Suprapubic skin (tissue), 4 donors: ENCODE measurements around the gene KCTD17. TPM values are rescaled to one million over a fixed set of nuclear protein-coding genes. Genes with fewer than 3 reads are reported as not detected.

ENCODE experiments used
- DNase-seq, 2 donors: peaks; one replicate each; pipeline ENCODE4 v3.0.0-alpha.2; 2019; ENCODE audit warnings: low spot score in 2 of 2
- H3K27ac ChIP-seq: fragments of 200-600 bp; sonication (generic); one replicate; pipeline ENCODE4 v1.5.1; 2019
- H3K27me3 ChIP-seq: fragments of 200-600 bp; sonication (generic); one replicate; pipeline ENCODE4 v1.5.1; 2019
- H3K36me3 ChIP-seq: fragments of 200-600 bp; sonication (generic); one replicate; pipeline ENCODE4 v1.5.1; 2019
- H3K4me1 ChIP-seq: fragments of 200-600 bp; sonication (generic); one replicate; pipeline ENCODE4 v1.5.1; 2019
- H3K4me3 ChIP-seq: fragments of 200-600 bp; sonication (generic); one replicate; pipeline ENCODE4 v1.5.1; 2019; ENCODE audit warnings: mild to moderate bottlenecking
- H3K9me3 ChIP-seq: fragments of 200-600 bp; sonication (generic); one replicate; pipeline ENCODE4 v1.5.1; 2019
- CTCF ChIP-seq, 2 donors: fragments of 200-600 bp in 1 of 2; fragments of 450-650 bp in 1 of 2; sonication (generic) in 1 of 2; IDR thresholded peaks; one replicate each; pipeline ENCODE4 v1.5.1; 2016 to 2019; ENCODE audit warnings: antibody characterized with exemption in 2 of 2, mild to moderate bottlenecking in 1 of 2, moderate library complexity in 1 of 2
- EP300 ChIP-seq: sonication (generic); formaldehyde crosslinking; IDR thresholded peaks from one replicate; pipeline ENCODE4 v1.6.1; 2017; ENCODE audit warnings: antibody characterized with exemption
- POLR2A ChIP-seq, 2 donors: fragments of 450-650 bp; IDR thresholded peaks; one replicate each; pipeline ENCODE4 v1.6.1; 2017; ENCODE audit warnings: antibody characterized with exemption in 2 of 2, mild to moderate bottlenecking in 2 of 2, moderate library complexity in 2 of 2
- POLR2AphosphoS5 ChIP-seq, 3 donors: sonication (generic); formaldehyde crosslinking; IDR thresholded peaks; one replicate each; pipeline ENCODE4 v1.6.1; 2017; ENCODE audit warnings: antibody characterized with exemption in 3 of 3
- whole genome bisulfite sequencing: methylation state at CpG from one replicate; pipeline ENCODE4 v1.1.5; 2018; 5-methylcytosine and 5-hydroxymethylcytosine counted together
- total RNA-seq, 4 donors: library from RNA; depleted of rRNA; stranded (reverse); fragments of >200 nt; gene quantifications; one replicate each; pipeline ENCODE4 v1.1.0, GENCODE V29; 2016

The KCTD17 gene
- total RNA-seq, 4 donors from 2014 or later: 25.0 to 67.0 (median 35.7) TPM

DNA sequence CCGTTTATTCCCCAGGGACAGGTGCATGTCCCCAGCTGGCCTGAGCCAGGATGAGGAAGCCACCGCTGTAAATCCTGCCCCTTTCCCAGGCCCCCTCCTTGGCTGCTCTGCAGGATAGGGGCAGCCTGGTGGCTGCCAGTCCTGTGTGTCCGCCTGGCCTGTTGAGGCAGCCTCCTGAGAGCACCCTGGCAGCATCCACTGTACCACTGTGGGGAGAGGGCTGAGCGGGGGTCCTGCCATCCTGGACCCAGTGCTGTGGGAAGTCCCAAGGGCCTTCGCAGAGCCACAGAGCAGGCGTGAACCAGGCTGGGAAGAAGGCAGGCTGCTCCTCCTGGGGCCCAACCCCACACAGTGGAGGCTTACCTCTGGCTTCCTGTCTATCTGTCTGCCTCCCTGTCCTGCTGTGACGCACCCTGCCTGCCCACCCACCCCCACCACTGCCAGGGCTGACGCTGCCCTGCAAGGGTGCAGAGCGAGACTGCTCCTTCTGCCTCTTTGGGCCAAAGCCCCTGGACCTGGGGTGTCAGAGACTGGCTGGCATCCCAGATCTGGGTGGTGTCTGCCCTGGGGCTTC, 8.4 kb downstream of the KCTD17 start:
- 80% methylated on average over 2 of the region's 9 CpGs for WGBS
- no peak overlapping the region for H3K4me3 ChIP-seq
- DNase-seq: no peak
- H3K27me3 ChIP-seq: no peaks in the 10 kb centered on the region
- no peak for TF ChIP-seq POLR2A (IDR thresholded peaks at IDR 0.05)
- TF ChIP-seq POLR2AphosphoS5 (IDR thresholded peaks at IDR 0.05): no peak
- no peak for TF ChIP-seq CTCF (IDR thresholded peaks at IDR 0.05)
- no peak for TF ChIP-seq EP300
- no peaks in the 10 kb centered on the region for H3K9me3 ChIP-seq
- no peak overlapping the region for H3K27ac ChIP-seq
- peaks cover 56% of the 10 kb centered on the region for H3K36me3 ChIP-seq
- no peaks in the 10 kb centered on the region for H3K4me1 ChIP-seq

DNA sequence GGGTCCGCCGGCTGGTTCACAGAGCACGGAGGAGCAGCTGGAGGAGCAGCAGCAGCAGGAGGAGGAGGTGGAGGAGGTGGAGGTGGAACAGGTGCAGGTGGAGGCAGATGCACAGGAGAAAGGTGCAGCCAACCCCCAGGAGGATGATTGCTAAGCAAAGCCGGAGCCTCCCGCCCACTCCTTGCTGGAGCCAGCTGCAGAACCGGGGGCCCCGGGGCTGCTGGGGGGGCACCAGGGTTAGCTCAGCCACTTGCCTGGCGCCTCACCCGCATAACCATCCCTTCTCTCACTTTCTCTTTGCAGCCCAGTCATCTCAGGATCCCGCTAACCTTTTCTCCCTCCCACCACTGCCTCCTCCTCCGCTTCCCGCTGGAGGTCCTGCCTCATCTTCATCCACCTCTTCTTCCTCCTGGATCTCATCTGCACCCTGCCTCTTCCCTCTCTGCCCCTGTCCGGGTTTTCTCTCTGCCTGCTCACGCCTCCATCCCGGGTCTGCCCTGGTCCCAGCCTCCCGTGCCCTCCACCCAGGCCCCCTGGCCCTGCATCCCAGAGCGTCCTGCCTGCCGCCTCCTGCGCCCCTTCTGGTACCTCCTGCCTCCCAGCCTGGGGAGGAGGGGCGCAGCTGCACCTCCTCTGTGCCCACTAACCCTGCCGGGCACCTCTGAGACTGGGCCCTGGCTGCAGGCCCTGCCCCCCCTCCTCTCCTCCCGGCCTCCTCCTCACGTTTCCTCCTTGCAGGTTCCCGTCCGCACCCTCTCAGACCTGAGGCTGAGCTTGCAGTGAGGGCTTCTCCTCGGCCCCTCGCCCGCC, 9.5 kb downstream of the KCTD17 start:
- TF ChIP-seq POLR2A (IDR thresholded peaks at IDR 0.05) (no peak), EP300 (no peak), POLR2AphosphoS5 (IDR thresholded peaks at IDR 0.05) (no peak), CTCF (IDR thresholded peaks at IDR 0.05) (no peak)
- Histone ChIP-seq H3K4me3 (no peak overlapping the region), H3K36me3 (peaks cover 53% of the 10 kb centered on the region), H3K9me3 (no peaks in the 10 kb centered on the region), H3K27me3 (no peaks in the 10 kb centered on the region), H3K4me1 (no peaks in the 10 kb centered on the region), H3K27ac (no peak overlapping the region)
- DNase-seq: no peak
- WGBS: 85% methylated on average over 28 of the region's 28 CpGs

DNA sequence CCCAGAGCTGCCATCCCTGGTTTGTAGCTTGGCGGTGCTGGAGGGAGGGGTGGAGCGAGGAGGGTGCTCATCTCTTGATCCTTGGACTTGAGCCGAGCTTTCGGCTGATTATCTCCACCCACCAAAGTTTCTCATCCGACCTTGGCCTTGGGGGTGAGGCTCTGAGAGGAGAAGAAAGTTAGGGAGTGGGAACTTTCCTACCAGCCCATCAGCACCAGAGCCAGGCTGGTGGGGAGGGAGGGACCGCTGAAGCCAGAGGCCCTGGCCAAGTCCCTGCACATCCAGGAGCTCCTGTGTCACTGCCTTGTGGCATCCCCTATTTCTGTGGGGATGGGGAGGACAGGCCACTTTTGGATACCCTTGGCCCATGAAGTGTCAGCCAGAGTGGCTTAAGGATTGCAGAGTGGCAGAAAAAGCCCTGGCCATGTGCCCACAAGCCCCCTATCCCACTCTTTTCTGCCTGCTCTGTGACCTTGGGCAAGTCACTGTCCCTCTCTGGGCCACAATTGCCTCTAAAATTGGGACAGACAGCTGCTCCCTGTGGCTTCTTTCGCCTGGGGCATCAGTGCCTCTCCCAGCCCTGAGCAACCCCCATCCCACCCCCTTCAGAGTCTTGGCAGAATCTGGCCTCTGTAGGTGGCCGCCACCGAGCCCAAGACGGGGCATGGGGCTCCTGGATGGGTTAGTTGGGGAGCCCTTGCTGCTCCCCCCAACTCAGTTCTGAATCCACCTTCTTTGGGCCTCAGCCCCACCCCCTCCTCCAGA, 10.3 kb downstream of the KCTD17 start:
- Histone ChIP-seq H3K36me3 (peaks cover 45% of the 10 kb centered on the region), H3K27me3 (no peaks in the 10 kb centered on the region), H3K4me1 (no peaks in the 10 kb centered on the region), H3K27ac (no peak overlapping the region), H3K9me3 (no peaks in the 10 kb centered on the region), H3K4me3 (no peak overlapping the region)
- TF ChIP-seq POLR2A (IDR thresholded peaks at IDR 0.05) (no peak), POLR2AphosphoS5 (IDR thresholded peaks at IDR 0.05) (no peak), CTCF (IDR thresholded peaks at IDR 0.05) (no peak), EP300 (no peak)
- no peak for DNase-seq
- WGBS: 72% methylated on average over 10 of the region's 10 CpGs

GRCh38 chr22:37062376-37062675, 10.8 kb downstream of the KCTD17 start:
- TF ChIP-seq CTCF (IDR thresholded peaks at IDR 0.05): no peak
- TF ChIP-seq EP300: no peak
- TF ChIP-seq POLR2A (IDR thresholded peaks at IDR 0.05): no peak
- no peak for TF ChIP-seq POLR2AphosphoS5 (IDR thresholded peaks at IDR 0.05)
- H3K27ac ChIP-seq: no peak overlapping the region
- H3K27me3 ChIP-seq: peaks cover 2% of the 10 kb centered on the region
- no peaks in the 10 kb centered on the region for H3K4me1 ChIP-seq
- 40% methylated on average over 6 of the region's 7 CpGs for WGBS
- peaks cover 40% of the 10 kb centered on the region for H3K36me3 ChIP-seq
- no peaks in the 10 kb centered on the region for H3K9me3 ChIP-seq
- no peak for DNase-seq
- H3K4me3 ChIP-seq: no peak overlapping the region
